Neural progenitor cell (in vitro differentiated cells): ENCODE measurements around the gene ZDHHC13. TPM values are rescaled to one million over a fixed set of nuclear protein-coding genes. Genes with fewer than 3 reads are reported as not detected.

Experiments used
- DNase-seq: peaks from one replicate; pipeline ENCODE4 v3.0.0-alpha.2; 2016; ENCODE audit warnings: low spot score
- H2AFZ ChIP-seq: fragments of 200-600 bp; sonication (generic); replicated peaks from 2 replicates; pipeline ENCODE4 v1.6.1; 2016; ENCODE audit warnings: antibody characterized with exemption
- H3F3A ChIP-seq: fragments of 200-600 bp; sonication (generic); 2 replicates; pipeline ENCODE4 v1.6.1; 2016; ENCODE audit warnings: antibody characterized with exemption, low read depth
- H3K27ac ChIP-seq: fragments of 200-600 bp; sonication (generic); 2 replicates; pipeline ENCODE4 v1.5.1; 2016; ENCODE audit warnings: mild to moderate bottlenecking
- H3K27me3 ChIP-seq: fragments of 200-600 bp; sonication (generic); 2 replicates; pipeline ENCODE4 v1.6.1; 2016; ENCODE audit warnings: mild to moderate bottlenecking, moderate library complexity
- H3K36me3 ChIP-seq: fragments of 200-600 bp; sonication (generic); 2 replicates; pipeline ENCODE4 v1.5.1; 2016
- H3K4me1 ChIP-seq: fragments of 200-600 bp; sonication (generic); 2 replicates; pipeline ENCODE4 v1.6.1; 2016; ENCODE audit warnings: mixed run types
- H3K4me2 ChIP-seq: fragments of 200-600 bp; sonication (generic); 2 replicates; pipeline ENCODE4 v1.6.1; 2016
- H3K4me3 ChIP-seq: fragments of 200-600 bp; sonication (generic); 2 replicates; pipeline ENCODE4 v1.5.1; 2016
- H3K79me2 ChIP-seq: fragments of 200-600 bp; sonication (generic); 2 replicates; pipeline ENCODE4 v1.6.1; 2016; ENCODE audit warnings: low read depth
- H3K9ac ChIP-seq: fragments of 200-600 bp; sonication (generic); 2 replicates; pipeline ENCODE4 v1.6.1; 2016
- H3K9me3 ChIP-seq: fragments of 200-600 bp; sonication (generic); 2 replicates; pipeline ENCODE4 v1.5.1; 2016; ENCODE audit warnings: low read depth
- H4K20me1 ChIP-seq: fragments of 200-600 bp; sonication (generic); 2 replicates; pipeline ENCODE4 v1.6.1; 2016; ENCODE audit warnings: low read depth
- H3K27ac Mint-ChIP-seq: 3 replicates; pipeline ENCODE4 v1.8.0; 2021; ENCODE audit warnings: mixed read lengths
- H3K27me3 Mint-ChIP-seq: 2 replicates; pipeline ENCODE4 v1.8.0; 2022; ENCODE audit warnings: low read depth, mild to moderate bottlenecking, inconsistent platforms, moderate library complexity, mixed read lengths; ENCODE audit not compliant: insufficient read depth
- H3K36me3 Mint-ChIP-seq: 3 replicates; pipeline ENCODE4 v1.8.0; 2021; ENCODE audit warnings: mixed read lengths
- H3K4me1 Mint-ChIP-seq: 3 replicates; pipeline ENCODE4 v1.8.0; 2021; ENCODE audit warnings: mixed read lengths
- H3K4me3 Mint-ChIP-seq: 3 replicates; pipeline ENCODE4 v1.8.0; 2021; ENCODE audit warnings: mild to moderate bottlenecking, moderate library complexity, mixed read lengths
- H3K9me3 Mint-ChIP-seq: 3 replicates; pipeline ENCODE4 v1.8.0; 2020; ENCODE audit warnings: mixed read lengths
- CTCF ChIP-seq: fragments of 200-600 bp; sonication (generic); IDR thresholded peaks from 2 replicates; pipeline ENCODE4 v1.5.1; 2017; ENCODE audit warnings: antibody characterized with exemption, mild to moderate bottlenecking
- EZH2 ChIP-seq: fragments of 200-600 bp; sonication (generic); IDR thresholded peaks from 2 replicates; pipeline ENCODE4 v1.6.1; 2017; ENCODE audit warnings: antibody characterized with exemption, mild to moderate bottlenecking, moderate library complexity
- EZH2phosphoT487 ChIP-seq: fragments of 200-600 bp; sonication (generic); IDR thresholded peaks from 2 replicates; pipeline ENCODE4 v1.6.1; 2017; ENCODE audit warnings: antibody characterized with exemption
- total RNA-seq: library from RNA; depleted of rRNA; stranded (reverse); fragments of >200 nt; gene quantifications from 2 replicates; pipeline ENCODE4 v1.2.3, GENCODE V29; 2015; ENCODE audit warnings: low replicate concordance

Gene ZDHHC13
- total RNA-seq, 1 donor from 2014 or later = 43.4 TPM

- H3K9me3 ChIP-seq = no peaks in the 10 kb centered on the region
- Mint-ChIP-seq H3K4me3 (no peak overlapping the region), H3K27ac (no peak overlapping the region), H3K9me3 (no peaks in the 10 kb centered on the region), H3K4me1 (no peaks in the 10 kb centered on the region), H3K36me3 (no peaks in the 10 kb centered on the region), H3K27me3 (peaks cover 8% of the 10 kb centered on the region)
- H3K4me2 ChIP-seq = no peak overlapping the region
- no peaks in the 10 kb centered on the region for H3F3A ChIP-seq
- DNase-seq = no peak
- H3K79me2 ChIP-seq = no peaks in the 10 kb centered on the region
- no peaks in the 10 kb centered on the region for H3K36me3 ChIP-seq
- no peaks in the 10 kb centered on the region for H4K20me1 ChIP-seq
- no peak overlapping the region for H3K4me3 ChIP-seq
- H2AFZ ChIP-seq = no peak overlapping the region
- TF ChIP-seq EZH2 (no peak), CTCF (no peak), EZH2phosphoT487 (no peak)
- H3K4me1 ChIP-seq = no peaks in the 10 kb centered on the region
- no peak overlapping the region for H3K9ac ChIP-seq
- no peak overlapping the region for H3K27ac ChIP-seq
- no peaks in the 10 kb centered on the region for H3K27me3 ChIP-seq
Observed at GRCh38 chr11:19088791-19089190, 28.2 kb upstream of the ZDHHC13 start.

GRCh38 chr11:19089421-19089820 is 27.5 kb upstream of the ZDHHC13 start:
- TF ChIP-seq EZH2 (no peak), CTCF (no peak), EZH2phosphoT487 (no peak)
- H3K27ac Mint-ChIP-seq = no peak overlapping the region

GRCh38 chr11:19091366-19091765 is 25.6 kb upstream of the ZDHHC13 start:
- H3K36me3 Mint-ChIP-seq = no peaks in the 10 kb centered on the region
- TF ChIP-seq EZH2phosphoT487 = no peak
- TF ChIP-seq CTCF = no peak
- TF ChIP-seq EZH2 = no peak
- DNase-seq = no peak
- H3K9me3 Mint-ChIP-seq = no peaks in the 10 kb centered on the region
- H3K27ac Mint-ChIP-seq = no peak overlapping the region
- no peaks in the 10 kb centered on the region for H3K4me1 Mint-ChIP-seq
- H3K79me2 ChIP-seq = no peaks in the 10 kb centered on the region
- H3K27me3 ChIP-seq = no peaks in the 10 kb centered on the region
- no peaks in the 10 kb centered on the region for H3K4me1 ChIP-seq
- H2AFZ ChIP-seq = no peak overlapping the region
- no peak overlapping the region for H3K9ac ChIP-seq
- H3K4me2 ChIP-seq = no peak overlapping the region
- H3K36me3 ChIP-seq = no peaks in the 10 kb centered on the region
- no peak overlapping the region for H3K27ac ChIP-seq
- H3K4me3 ChIP-seq = no peak overlapping the region
- H3K4me3 Mint-ChIP-seq = no peak overlapping the region
- H3K9me3 ChIP-seq = no peaks in the 10 kb centered on the region
- no peaks in the 10 kb centered on the region for H3F3A ChIP-seq
- H3K27me3 Mint-ChIP-seq = peaks cover 6% of the 10 kb centered on the region
- no peaks in the 10 kb centered on the region for H4K20me1 ChIP-seq

More at GRCh38 chr11:19089421-19089820, 27.5 kb upstream of the ZDHHC13 start:
- Histone ChIP-seq H3K9me3 (no peaks in the 10 kb centered on the region), H3K4me3 (no peak overlapping the region), H3K4me2 (no peak overlapping the region), H3K36me3 (no peaks in the 10 kb centered on the region), H3K79me2 (no peaks in the 10 kb centered on the region), H3K4me1 (no peaks in the 10 kb centered on the region), H3K27ac (no peak overlapping the region), H3K27me3 (no peaks in the 10 kb centered on the region), H3K9ac (no peak overlapping the region), H3F3A (no peaks in the 10 kb centered on the region), H4K20me1 (no peaks in the 10 kb centered on the region), H2AFZ (no peak overlapping the region)
- peaks cover 6% of the 10 kb centered on the region for H3K27me3 Mint-ChIP-seq
- no peak for DNase-seq
- H3K4me3 Mint-ChIP-seq = no peak overlapping the region
- no peaks in the 10 kb centered on the region for H3K9me3 Mint-ChIP-seq
- H3K4me1 Mint-ChIP-seq = no peaks in the 10 kb centered on the region
- no peaks in the 10 kb centered on the region for H3K36me3 Mint-ChIP-seq

GRCh38 chr11:19092342-19092741 is 24.6 kb upstream of the ZDHHC13 start:
- Histone ChIP-seq H4K20me1 (no peaks in the 10 kb centered on the region), H3K9me3 (no peaks in the 10 kb centered on the region), H3K79me2 (no peaks in the 10 kb centered on the region), H3K36me3 (no peaks in the 10 kb centered on the region), H3K27ac (no peak overlapping the region), H2AFZ (no peak overlapping the region), H3F3A (no peaks in the 10 kb centered on the region), H3K4me1 (no peaks in the 10 kb centered on the region), H3K27me3 (no peaks in the 10 kb centered on the region), H3K9ac (no peak overlapping the region), H3K4me3 (no peak overlapping the region), H3K4me2 (no peak overlapping the region)
- H3K4me3 Mint-ChIP-seq = no peak overlapping the region
- DNase-seq = no peak
- H3K27me3 Mint-ChIP-seq = peaks cover 6% of the 10 kb centered on the region
- no peaks in the 10 kb centered on the region for H3K4me1 Mint-ChIP-seq
- TF ChIP-seq CTCF = no peak
- no peak for TF ChIP-seq EZH2
- TF ChIP-seq EZH2phosphoT487 = no peak
- no peaks in the 10 kb centered on the region for H3K9me3 Mint-ChIP-seq
- no peak overlapping the region for H3K27ac Mint-ChIP-seq
- H3K36me3 Mint-ChIP-seq = no peaks in the 10 kb centered on the region
